WERI-Rb-1 (cell line): Measurements from ENCODE around the gene MAPK8IP1.

Experiments used
- DNase-seq: peaks from one replicate; pipeline ENCODE4 v3.0.0-alpha.2; 2020
- H3K27ac ChIP-seq: fragments of 250-450 bp; sonication (Bioruptor Pico); 2 replicates; pipeline ENCODE4 v1.5.1; 2020; ENCODE audit warnings: mild to moderate bottlenecking, moderate library complexity
- H3K27me3 ChIP-seq: fragments of 250-450 bp; sonication (Bioruptor Pico); 2 replicates; pipeline ENCODE4 v1.5.1; 2021; ENCODE audit warnings: mild to moderate bottlenecking, low read depth, moderate library complexity; ENCODE audit not compliant: insufficient read depth, severe bottlenecking
- H3K36me3 ChIP-seq: fragments of 250-450 bp; sonication (Bioruptor Pico); 2 replicates; pipeline ENCODE4 v1.5.1; 2020; ENCODE audit warnings: mild to moderate bottlenecking, moderate library complexity
- H3K4me3 ChIP-seq: 2 replicates; pipeline ENCODE4 v1.5.1; 2011; ENCODE audit warnings: low read depth, mild to moderate bottlenecking, control low read depth, low read length
- H3K9me3 ChIP-seq: fragments of 250-450 bp; sonication (Bioruptor Pico); 2 replicates; pipeline ENCODE4 v1.5.1; 2021; ENCODE audit warnings: mild to moderate bottlenecking, moderate library complexity; ENCODE audit not compliant: severe bottlenecking
- TF ChIP-seq, protein P1 (sequence below): IDR thresholded peaks from 2 replicates; pipeline ENCODE4 v1.5.1; 2011; ENCODE audit warnings: low read depth, mild to moderate bottlenecking, control low read depth, inconsistent platforms, low read length

Gene MAPK8IP1

GRCh38 chr11:45918962-45919675, 33.7 kb downstream of the MAPK8IP1 start:
- Histone ChIP-seq H3K9me3 (no peaks in the 10 kb centered on the region), H3K36me3 (peaks cover 15% of the 10 kb centered on the region), H3K4me3 (peak overlapping the region; percentile 96), H3K27ac (peak overlapping the region; percentile 88), H3K27me3 (no peaks in the 10 kb centered on the region)
- no peak for DNase-seq
- TF ChIP-seq, protein P1, sequence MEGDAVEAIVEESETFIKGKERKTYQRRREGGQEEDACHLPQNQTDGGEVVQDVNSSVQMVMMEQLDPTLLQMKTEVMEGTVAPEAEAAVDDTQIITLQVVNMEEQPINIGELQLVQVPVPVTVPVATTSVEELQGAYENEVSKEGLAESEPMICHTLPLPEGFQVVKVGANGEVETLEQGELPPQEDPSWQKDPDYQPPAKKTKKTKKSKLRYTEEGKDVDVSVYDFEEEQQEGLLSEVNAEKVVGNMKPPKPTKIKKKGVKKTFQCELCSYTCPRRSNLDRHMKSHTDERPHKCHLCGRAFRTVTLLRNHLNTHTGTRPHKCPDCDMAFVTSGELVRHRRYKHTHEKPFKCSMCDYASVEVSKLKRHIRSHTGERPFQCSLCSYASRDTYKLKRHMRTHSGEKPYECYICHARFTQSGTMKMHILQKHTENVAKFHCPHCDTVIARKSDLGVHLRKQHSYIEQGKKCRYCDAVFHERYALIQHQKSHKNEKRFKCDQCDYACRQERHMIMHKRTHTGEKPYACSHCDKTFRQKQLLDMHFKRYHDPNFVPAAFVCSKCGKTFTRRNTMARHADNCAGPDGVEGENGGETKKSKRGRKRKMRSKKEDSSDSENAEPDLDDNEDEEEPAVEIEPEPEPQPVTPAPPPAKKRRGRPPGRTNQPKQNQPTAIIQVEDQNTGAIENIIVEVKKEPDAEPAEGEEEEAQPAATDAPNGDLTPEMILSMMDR, result no peak

DNA sequence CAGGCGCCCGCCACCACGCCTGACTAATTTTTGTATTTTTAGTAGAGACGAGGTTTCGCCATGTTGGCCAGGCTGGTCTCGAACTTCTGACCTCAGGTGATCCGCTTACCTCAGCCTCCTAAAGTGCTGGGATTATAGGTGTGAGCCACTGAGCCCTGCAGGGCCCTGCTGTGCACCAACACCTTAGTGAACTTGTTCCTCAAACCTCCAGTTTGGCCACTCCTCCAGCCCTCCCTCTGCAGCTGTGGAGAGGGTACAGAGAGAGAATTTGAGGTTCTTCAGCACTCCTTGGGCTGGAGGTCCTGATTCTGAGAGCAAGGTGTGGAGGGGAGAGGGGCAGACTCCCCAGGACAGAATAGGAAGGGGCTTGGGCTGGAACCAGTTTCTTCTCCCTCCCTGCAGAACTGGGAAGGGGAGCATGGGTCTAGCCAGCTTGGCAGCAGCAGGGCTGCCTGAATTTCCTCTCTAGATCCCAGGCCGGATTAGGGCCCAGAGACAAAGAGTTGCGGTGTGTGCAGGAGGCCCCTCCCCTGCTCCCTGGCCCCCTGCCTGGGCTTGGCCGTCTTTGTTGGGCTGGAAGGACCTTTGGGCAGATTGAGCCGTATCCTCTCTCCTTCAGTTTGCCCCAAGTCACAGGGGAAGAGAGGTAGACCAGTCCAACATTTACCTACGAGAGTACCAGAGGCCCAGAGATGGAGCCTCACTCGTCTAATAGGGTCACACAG, 34.5 kb downstream of the MAPK8IP1 start:
- Histone ChIP-seq H3K27me3 (no peaks in the 10 kb centered on the region), H3K36me3 (peaks cover 8% of the 10 kb centered on the region), H3K4me3 (no peak overlapping the region), H3K27ac (peak overlapping the region; percentile 80), H3K9me3 (no peaks in the 10 kb centered on the region)
- TF ChIP-seq, protein P1, result no peak
- DNase-seq, result peak; percentile 52

DNA sequence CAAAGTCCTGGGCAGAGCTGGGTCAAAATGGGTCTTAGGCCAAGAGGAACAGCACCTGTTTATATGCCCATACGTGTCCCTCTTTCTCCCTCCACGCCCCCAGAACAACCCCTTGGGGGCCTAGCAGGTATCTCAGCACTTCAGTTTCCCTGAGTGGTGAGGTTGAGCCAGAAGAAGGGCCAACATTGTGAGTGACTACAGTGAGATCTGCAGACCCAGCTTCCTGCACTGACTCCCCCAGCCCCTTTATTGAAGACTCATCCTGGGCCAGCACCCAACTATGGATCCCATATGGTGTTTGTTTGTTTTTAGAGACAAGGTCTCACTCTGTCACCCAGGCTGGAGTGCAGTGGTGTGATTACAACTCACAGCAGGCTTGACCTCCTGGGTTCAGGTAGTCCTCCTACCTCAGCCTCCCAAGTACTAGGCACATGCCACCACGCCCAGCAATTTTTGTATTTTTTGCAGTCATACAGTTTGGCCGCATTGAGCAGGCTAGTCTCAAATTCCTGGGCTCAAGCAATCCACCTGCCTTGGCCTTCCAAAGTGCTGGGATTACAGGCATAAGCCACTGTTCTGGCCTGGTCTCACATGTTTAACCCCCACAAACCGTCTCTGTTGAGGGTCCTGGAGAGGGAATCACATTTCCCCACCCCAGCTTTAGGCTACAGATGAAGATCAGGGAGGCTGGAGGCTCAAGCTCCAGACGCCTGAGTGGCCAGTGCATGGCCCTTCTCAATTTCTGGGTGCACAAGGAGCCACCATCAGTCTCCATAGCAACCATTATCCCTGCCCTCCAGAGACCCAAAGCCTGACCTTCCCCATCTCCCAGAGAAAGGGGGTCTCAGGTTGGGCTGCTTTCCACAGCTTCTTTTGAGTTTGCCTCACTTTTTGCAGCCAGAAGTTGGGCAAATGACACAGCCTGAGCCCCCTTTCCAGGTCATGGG, 35.4 kb downstream of the MAPK8IP1 start:
- peak overlapping the region; percentile 80 for H3K27ac ChIP-seq
- H3K4me3 ChIP-seq, result peak overlapping the region; percentile 64
- peaks cover 2% of the 10 kb centered on the region; the same call in 1 of the 2 replicates for H3K36me3 ChIP-seq
- H3K9me3 ChIP-seq, result no peaks in the 10 kb centered on the region
- TF ChIP-seq, protein P1, result no peak
- DNase-seq, result no peak
- no peaks in the 10 kb centered on the region for H3K27me3 ChIP-seq

DNA sequence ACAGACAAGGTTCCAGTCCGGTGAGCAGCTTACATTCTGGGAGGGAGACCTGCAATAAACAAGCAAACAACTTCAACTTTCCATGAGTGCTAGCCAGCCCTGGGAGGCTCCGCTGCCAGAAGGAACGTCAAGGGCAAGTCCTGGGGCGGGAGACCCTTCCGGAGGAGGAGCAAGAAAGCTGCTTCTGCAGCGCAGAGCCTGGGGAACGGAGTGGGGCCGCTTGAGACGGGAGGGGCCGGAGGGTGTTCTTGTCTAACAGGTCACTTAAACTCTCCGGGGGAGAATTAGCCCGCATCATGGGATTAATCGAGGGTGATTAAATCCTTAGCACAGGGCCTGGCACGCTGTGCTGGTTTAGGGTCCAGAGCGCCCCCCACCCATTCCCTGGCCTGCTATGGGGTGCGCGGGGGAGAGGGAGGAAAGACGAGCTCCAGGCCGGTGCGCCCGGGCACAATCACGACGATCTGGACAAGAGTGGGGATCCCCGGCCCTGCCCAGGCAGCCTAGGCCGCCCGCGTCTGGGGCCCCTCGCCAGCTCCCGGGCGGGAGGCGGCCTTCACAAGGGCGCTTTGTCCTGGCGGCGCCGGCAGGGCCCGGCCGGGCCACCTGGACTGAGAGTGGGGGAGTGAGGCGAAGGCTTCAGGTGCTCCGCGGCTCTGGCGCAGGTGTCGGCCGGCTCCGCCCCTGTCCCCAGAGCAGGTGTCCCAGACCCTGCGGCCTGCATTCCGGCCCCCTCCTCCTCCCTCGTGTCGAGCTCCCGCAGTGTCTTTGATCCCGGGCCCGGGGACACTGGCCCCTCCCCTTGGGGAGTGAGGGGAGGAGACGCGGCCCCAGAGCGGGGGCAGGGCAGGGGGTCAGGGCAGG, 36.3 kb downstream of the MAPK8IP1 start:
- TF ChIP-seq, protein P1, result no peak
- DNase-seq, result peak; percentile 90
- Histone ChIP-seq H3K9me3 (no peaks in the 10 kb centered on the region), H3K4me3 (peak overlapping the region; percentile 64), H3K27me3 (no peaks in the 10 kb centered on the region), H3K36me3 (no peaks in the 10 kb centered on the region), H3K27ac (peak overlapping the region; percentile 80)
